Measurements from ENCODE around the gene S100A7A.

S100A7A gene

DNA sequence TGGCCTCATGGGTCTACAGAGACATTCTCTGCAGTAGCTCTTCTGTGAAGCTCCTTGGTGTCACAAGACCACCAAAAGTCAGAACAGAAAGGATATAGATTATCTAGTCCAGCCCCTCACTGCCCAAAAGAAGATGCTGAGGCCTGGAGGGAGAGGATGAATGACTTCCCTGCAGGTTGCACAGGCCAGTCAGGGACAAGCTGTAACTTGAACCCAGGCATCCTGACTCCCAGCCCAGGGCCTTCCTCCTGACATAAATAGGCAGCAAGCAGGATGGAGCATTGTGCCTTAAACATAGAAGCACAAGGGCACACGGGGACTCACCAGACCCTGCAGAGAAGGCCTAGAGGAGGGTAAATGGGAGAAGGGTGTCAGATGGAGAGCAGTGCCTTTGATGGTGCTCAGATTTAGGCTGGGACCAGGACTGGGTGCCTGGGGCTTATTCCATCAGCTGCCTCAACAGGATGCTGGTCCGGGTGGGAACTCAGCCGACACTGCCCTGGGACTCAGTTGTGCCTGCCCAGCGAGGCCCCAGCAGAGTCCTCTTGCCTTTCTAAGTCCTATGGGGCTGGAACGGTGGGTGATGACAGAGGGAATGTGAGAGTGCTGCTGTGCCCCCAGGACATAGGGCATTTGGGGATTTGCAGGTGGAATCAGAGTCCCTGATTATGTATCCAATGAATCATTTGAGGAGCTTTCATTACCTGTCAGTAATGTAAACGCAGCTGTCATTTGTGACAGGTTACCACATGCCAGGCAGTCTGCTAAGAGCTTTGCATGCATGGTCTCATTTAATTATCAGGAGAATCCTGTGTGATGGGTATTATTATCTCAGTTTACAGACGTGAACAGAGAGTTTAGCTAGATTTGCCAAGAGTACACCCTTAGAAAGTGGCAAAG, 13.2 kb downstream of the S100A7A start:
- TF ChIP-seq ZFX (IDR thresholded peaks at IDR 0.05; ENCODE audit: borderline replicate concordance), result no peak
- TF ChIP-seq, protein P1, sequence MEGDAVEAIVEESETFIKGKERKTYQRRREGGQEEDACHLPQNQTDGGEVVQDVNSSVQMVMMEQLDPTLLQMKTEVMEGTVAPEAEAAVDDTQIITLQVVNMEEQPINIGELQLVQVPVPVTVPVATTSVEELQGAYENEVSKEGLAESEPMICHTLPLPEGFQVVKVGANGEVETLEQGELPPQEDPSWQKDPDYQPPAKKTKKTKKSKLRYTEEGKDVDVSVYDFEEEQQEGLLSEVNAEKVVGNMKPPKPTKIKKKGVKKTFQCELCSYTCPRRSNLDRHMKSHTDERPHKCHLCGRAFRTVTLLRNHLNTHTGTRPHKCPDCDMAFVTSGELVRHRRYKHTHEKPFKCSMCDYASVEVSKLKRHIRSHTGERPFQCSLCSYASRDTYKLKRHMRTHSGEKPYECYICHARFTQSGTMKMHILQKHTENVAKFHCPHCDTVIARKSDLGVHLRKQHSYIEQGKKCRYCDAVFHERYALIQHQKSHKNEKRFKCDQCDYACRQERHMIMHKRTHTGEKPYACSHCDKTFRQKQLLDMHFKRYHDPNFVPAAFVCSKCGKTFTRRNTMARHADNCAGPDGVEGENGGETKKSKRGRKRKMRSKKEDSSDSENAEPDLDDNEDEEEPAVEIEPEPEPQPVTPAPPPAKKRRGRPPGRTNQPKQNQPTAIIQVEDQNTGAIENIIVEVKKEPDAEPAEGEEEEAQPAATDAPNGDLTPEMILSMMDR (IDR thresholded peaks at IDR 0.05), result no peak
- H3K27ac ChIP-seq, result no peak overlapping the region

DNA sequence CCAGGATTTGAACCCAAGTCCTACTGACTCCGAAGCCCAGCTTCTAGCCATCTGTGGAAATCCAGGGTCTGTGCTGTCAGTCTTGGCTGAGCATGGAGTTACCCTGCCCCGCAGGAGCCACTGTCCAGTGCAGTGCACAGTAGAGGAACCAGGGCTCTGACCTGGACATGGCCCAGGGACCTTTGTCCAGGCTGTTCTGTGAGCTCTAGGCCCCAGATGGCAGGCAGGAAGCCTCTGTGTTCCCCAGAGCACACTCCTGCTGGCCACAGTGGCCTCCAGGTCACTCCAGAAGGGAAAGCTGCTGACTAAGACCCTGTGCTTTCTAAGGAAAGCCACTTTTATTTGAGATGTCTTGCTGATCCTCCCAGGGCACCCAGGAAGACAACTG, 13.8 kb downstream of the S100A7A start:
- no peak for TF ChIP-seq ZFX (IDR thresholded peaks at IDR 0.05; ENCODE audit: borderline replicate concordance)
- TF ChIP-seq, protein P1 (IDR thresholded peaks at IDR 0.05), result no peak
- no peak overlapping the region for H3K27ac ChIP-seq

DNA sequence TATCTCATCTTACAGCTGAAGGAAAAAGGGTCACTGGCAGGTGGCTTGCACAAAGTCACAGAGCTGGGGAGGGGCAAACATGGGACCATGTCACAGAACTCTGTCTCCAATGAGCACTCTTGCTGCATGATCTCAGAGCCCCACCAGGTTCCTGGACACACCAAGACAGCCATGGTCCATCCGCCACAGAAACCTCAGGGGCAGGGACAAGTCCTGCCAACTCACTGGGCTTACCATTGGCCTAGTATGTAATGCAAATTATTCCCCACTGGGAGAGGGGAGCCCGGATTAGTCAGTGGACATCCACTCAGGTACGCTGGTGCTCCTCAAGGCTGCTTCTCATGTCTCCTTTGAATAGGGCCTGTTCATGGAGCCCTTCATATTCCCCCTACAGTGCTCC, 14.2 kb downstream of the S100A7A start:
- TF ChIP-seq ZFX (IDR thresholded peaks at IDR 0.05; ENCODE audit: borderline replicate concordance), result no peak
- TF ChIP-seq, protein P1 (IDR thresholded peaks at IDR 0.05), result no peak
- no peak overlapping the region for H3K27ac ChIP-seq

DNA sequence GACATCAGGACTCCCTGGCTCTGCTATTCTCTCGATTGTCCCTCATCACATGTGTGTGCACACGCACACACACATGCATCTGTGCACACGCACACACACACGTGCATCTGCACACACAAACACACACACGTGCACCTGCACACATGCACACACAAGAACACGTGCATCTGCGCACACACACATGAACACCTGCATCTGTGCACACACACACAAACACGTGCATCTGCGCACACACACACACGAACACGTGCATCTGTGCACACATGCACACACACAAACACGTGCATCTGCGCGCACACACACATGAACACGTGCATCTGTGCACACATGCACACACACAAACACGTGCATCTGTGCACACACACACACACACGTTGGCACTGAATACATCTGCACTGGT, 14.7 kb downstream of the S100A7A start:
- no peak overlapping the region for H3K27ac ChIP-seq
- no peak for TF ChIP-seq ZFX (IDR thresholded peaks at IDR 0.05; ENCODE audit: borderline replicate concordance)
- TF ChIP-seq, protein P1 (IDR thresholded peaks at IDR 0.05), result no peak

DNA sequence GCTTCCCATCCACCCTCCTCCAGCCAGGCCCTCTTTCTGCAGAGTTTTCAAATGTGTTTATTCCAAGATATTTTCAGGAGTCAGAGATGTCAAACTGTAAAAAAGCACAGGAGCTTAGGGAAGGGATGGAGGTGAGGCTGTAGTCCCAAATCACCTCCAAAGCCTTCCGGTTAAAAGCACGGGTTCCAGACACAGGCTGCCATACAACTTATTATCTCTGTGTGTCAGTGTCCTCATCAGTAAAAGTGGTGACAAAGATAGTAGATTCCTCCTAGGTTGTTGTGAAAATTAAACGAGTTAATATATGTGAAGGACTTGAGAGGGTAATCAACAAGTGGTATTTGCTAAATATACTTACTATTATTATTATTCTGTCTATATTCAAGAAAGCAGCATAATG, 15.1 kb downstream of the S100A7A start:
- H3K27ac ChIP-seq, result no peak overlapping the region
- TF ChIP-seq, protein P1 (IDR thresholded peaks at IDR 0.05), result no peak
- TF ChIP-seq ZFX (IDR thresholded peaks at IDR 0.05; ENCODE audit: borderline replicate concordance), result no peak

DNA sequence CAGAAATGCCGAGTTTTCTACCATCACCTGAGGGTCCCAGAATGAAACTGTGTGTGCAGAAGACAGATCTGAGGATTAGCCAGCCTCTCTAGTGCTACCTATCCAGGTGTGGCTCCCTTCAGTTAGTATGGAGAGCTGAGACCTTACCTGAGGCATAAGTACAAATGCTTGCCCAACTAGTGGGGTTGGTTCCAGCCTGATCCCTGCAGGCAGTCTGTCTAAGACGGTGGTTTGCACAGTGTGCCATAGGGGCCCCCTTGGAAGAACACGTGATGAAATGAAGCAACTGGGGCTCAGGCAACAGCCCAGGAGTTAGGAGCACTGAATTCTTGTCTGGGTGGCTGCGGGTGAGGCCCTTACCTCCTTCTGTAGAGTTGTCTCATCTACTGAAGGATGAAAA, 15.6 kb downstream of the S100A7A start:
- TF ChIP-seq ZFX (IDR thresholded peaks at IDR 0.05; ENCODE audit: borderline replicate concordance), result no peak
- TF ChIP-seq, protein P1 (IDR thresholded peaks at IDR 0.05), result no peak
- H3K27ac ChIP-seq, result no peak overlapping the region

All from 22Rv1 (cell line).